HepG2 (cell line): ENCODE measurements around the gene UAP1. TPM values are rescaled to one million over a fixed set of nuclear protein-coding genes. Genes with fewer than 3 reads are reported as not detected.

Experiments
- ATAC-seq: fragments of 200-7000 bp; cut with Tn5 transposase; 3 replicates; pipeline ENCODE4 v1.9.1; 2020; ENCODE audit warnings: mild to moderate bottlenecking, moderate library complexity
- BruUV-seq: library from RNA; stranded (reverse); fragments of 400-500 nt; replicated peaks from 2 replicates; lab custom pipeline; 2021; lab: Mats Ljungman, UMichigan
- CTCF ChIA-PET: fragments of 300-600 bp; formaldehyde crosslinking; extraction: SDS; loops from one replicate; lab custom pipeline; 2021; ENCODE audit warnings: low total read pairs, inconsistent platforms, low intra/inter-chr PET ratio; lab: Yijun Ruan, JAX
- POLR2A ChIA-PET: fragments of 350-600 bp; sonication (Branson Sonifier 250); formaldehyde crosslinking; loops from one replicate; lab custom pipeline; 2020; ENCODE audit warnings: antibody characterized with exemption, inconsistent platforms; lab: Yijun Ruan, JAX
- DNase-seq: peaks from one replicate; pipeline ENCODE4 v3.0.0-alpha.2; 2015; ENCODE audit warnings: low spot score
- FAIRE-seq: peaks from 3 replicates; lab custom pipeline; 2011; peaks lifted over from hg19 to GRCh38; lab: Jason Lieb, UNC
- H2AFZ ChIP-seq: one replicate; pipeline ENCODE4 v1.6.1; 2011; ENCODE audit warnings: low read length, inconsistent platforms
- H3K27ac ChIP-seq: fragments of 300-600 bp; 3 replicates; pipeline ENCODE4 v1.8.0; 2011; ENCODE audit warnings: mixed run types, mild to moderate bottlenecking, mixed read lengths, low read length, inconsistent platforms; ENCODE audit not compliant: insufficient read depth; ENCODE audit errors: extremely low read length
- H3K27me3 ChIP-seq, 2 experiments: fragments of 200-600 bp in 1 of 2; 2 replicates in 1 of 2; 3 replicates in 1 of 2; pipeline versions ENCODE4 v1.6.0 to v1.8.0; 2011; ENCODE audit warnings: low read length in 2 of 2, mild to moderate bottlenecking in 2 of 2, moderate library complexity in 2 of 2, inconsistent platforms in 1 of 2; ENCODE audit not compliant: insufficient read depth in 2 of 2, control insufficient read depth in 1 of 2
- H3K36me3 ChIP-seq, 2 experiments: fragments of 200-600 bp in 1 of 2; replicated peaks in 1 of 2; 2 replicates in 1 of 2; 3 replicates in 1 of 2; pipeline versions ENCODE4 v1.5.1 to v1.8.0; 2011; ENCODE audit warnings: low read length in 2 of 2, inconsistent platforms in 1 of 2; ENCODE audit not compliant: insufficient read depth in 2 of 2, control insufficient read depth in 1 of 2
- H3K4me1 ChIP-seq: 2 replicates; pipeline ENCODE4 v1.5.1; 2012; ENCODE audit warnings: low read length, inconsistent platforms; ENCODE audit not compliant: insufficient read depth
- H3K4me2 ChIP-seq: 2 replicates; pipeline ENCODE4 v1.6.0; 2011; ENCODE audit warnings: low read depth, low read length, inconsistent platforms
- H3K4me3 ChIP-seq, 3 experiments: fragments of 200-600 bp in 1 of 3; sonication (generic), shearing (Covaris generic) in 1 of 3; replicated peaks in 1 of 3; 2 replicates each; pipeline ENCODE4 v1.5.1; 2011 to 2016; ENCODE audit warnings: low read length in 3 of 3, inconsistent platforms in 2 of 3, low read depth in 2 of 3, mild to moderate bottlenecking in 2 of 3, control low read depth in 1 of 3, mixed read lengths in 1 of 3; ENCODE audit not compliant: insufficient read depth in 1 of 3
- H3K79me2 ChIP-seq: one replicate; pipeline ENCODE4 v1.6.1; 2011; ENCODE audit warnings: low read length, inconsistent platforms; ENCODE audit not compliant: insufficient read depth
- H3K9ac ChIP-seq: 2 replicates; pipeline ENCODE4 v1.6.0; 2011; ENCODE audit warnings: mild to moderate bottlenecking, low read depth, low read length, inconsistent platforms; ENCODE audit not compliant: insufficient read depth
- H3K9me3 ChIP-seq: 2 replicates; pipeline ENCODE4 v1.5.1; 2012; ENCODE audit warnings: mild to moderate bottlenecking, low read length
- H4K20me1 ChIP-seq: 2 replicates; pipeline ENCODE4 v1.6.0; 2011; ENCODE audit warnings: inconsistent platforms, mild to moderate bottlenecking, low read length, moderate library complexity; ENCODE audit not compliant: insufficient read depth
- HMGXB4 ChIP-seq, 2 experiments: sonication (generic) in 1 of 2; formaldehyde crosslinking in 1 of 2; IDR thresholded peaks; 2 replicates each; pipeline versions ENCODE4 v1.4.0 to v1.6.1; 2018 to 2020; ENCODE audit warnings: missing genetic modification reagents in 2 of 2, borderline replicate concordance in 1 of 2, low read depth in 1 of 2, mild to moderate bottlenecking in 1 of 2, missing biosample characterization in 1 of 2
- REXO4 ChIP-seq: sonication (generic); formaldehyde crosslinking; IDR thresholded peaks from 2 replicates; pipeline ENCODE4 v1.8.0; 2022; ENCODE audit warnings: missing genetic modification reagents, mild to moderate bottlenecking, borderline replicate concordance
- RFX1 ChIP-seq: fragments of 450-650 bp; IDR thresholded peaks from 2 replicates; pipeline ENCODE4 v1.6.1; 2017
- SCMH1 ChIP-seq: sonication (generic); formaldehyde crosslinking; IDR thresholded peaks from 2 replicates; pipeline ENCODE4 v1.9.0; 2021; ENCODE audit warnings: missing genetic modification reagents, mild to moderate bottlenecking, borderline replicate concordance
- SOX5 ChIP-seq: IDR thresholded peaks from 2 replicates; pipeline ENCODE4 v1.6.1; 2016; ENCODE audit warnings: borderline replicate concordance
- ZFP36L1 ChIP-seq: sonication (generic); formaldehyde crosslinking; IDR thresholded peaks from 2 replicates; pipeline ENCODE4 v1.8.0; 2022; ENCODE audit warnings: mild to moderate bottlenecking, missing genetic modification reagents, moderate library complexity
- whole genome bisulfite sequencing: methylation state at CpG from one replicate; pipeline ENCODE4 v1.1.6; 2017; ENCODE audit warnings: low lambda C conversion rate; 5-methylcytosine and 5-hydroxymethylcytosine counted together
- in situ Hi-C: cut with HindIII; loops from 2 replicates; pipeline ENCODE4 v1.10.0; 2017; ENCODE audit warnings: low pct_unique_long_range_greater_than_20kb; ENCODE audit not compliant: extremely low pct_ligation_motif_present
- intact Hi-C: fragments of 100-400 bp; cut with micrococcal nuclease; formaldehyde crosslinking; loops from one replicate; pipeline ENCODE4 v1.10.0; 2022; ENCODE audit not compliant: unreplicated experiment
- polyA plus RNA-seq, 8 experiments: library from polyadenylated mRNA; depleted of rRNA in 3 of 8; stranded (reverse) in 7 of 8; unstranded in 1 of 8; fragments of >200 nt; fragmentation: Illumina TruSeq in 4 of 8; extraction: Trizol in 4 of 8; gene quantifications; 2 replicates each; pipeline versions ENCODE4 v1.2.1 to v1.2.3, GENCODE V29; 2011 to 2016; ENCODE audit warnings: low read depth in 4 of 8, missing spikeins in 1 of 8, mixed read lengths in 1 of 8; ENCODE audit not compliant: insufficient read depth in 1 of 8
- total RNA-seq, 5 experiments: library from RNA; depleted of rRNA; stranded (reverse); fragments of >200 nt; fragmentation: Illumina TruSeq; extraction: Trizol; gene quantifications; 2 replicates each; pipeline ENCODE4 v1.2.3, GENCODE V29; 2016; ENCODE audit warnings: low read depth in 1 of 5
- TF ChIP-seq, protein P1 (sequence below): sonication (generic); formaldehyde crosslinking; IDR thresholded peaks from 2 replicates; pipeline ENCODE4 v1.4.0; 2020; ENCODE audit warnings: missing genetic modification reagents, borderline replicate concordance

The UAP1 gene
- total and polyA plus RNA-seq, 2 of the 13 experiments (the other 11 are each of a cell fraction or from before 2014, with no cell fraction given) = 48.4 to 117 TPM

DNA sequence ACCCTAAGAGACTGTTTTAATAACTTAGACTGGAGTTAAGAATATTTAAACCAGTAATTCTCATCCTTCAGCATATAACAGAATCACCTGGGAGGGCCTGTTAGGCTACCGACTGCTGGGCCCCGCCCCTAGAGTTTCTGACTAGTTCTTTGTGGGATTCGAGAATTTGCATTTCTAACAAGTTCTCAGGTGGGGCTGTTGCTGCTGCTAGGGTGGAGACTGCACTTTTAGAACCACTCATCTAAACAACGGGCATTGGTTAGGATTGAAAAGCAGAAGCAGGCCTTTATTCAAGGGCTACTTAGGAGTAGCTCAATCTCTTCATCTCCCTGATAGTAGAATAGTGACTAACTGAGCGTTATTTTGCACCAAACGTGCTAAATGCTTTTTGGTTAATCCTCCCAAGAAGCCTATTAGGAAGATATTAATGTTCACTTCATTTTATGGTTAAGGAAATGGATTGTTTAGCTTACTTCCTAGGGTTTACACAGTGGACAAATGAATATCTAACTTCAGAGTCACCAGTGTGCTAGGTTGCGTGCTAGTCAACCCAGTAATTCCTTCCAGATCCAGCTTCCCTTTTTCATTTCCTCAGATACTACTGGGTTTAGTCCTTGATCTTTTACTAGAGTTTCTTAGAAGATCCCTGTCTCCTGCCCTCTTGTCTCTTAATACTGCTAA is 31.1 kb upstream of the UAP1 start:
- 91% methylated on average over 7 of the region's 7 CpGs for WGBS
- in situ Hi-C loops = no loop called here

DNA sequence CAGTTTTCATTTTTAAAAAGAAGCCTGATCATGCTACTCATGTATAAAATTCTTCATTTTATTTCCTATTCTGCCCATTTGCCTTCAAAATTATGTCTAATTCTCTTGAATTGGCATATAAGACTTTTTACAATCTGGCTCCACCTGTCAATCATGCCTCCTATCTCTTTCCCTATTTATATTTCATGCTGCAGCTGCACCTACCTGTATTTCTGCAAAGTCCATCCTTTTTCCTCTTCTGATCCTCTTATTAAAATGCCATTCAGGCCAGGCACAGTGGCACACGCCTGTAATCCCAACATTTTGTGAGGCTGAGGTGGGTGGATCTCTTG is 30.6 kb upstream of the UAP1 start:
- Histone ChIP-seq H3K4me2 (no peak overlapping the region), H3K79me2 (no peaks in the 10 kb centered on the region), H4K20me1 (no peaks in the 10 kb centered on the region; the same call in 1 of the 2 replicates), H3K9me3 (no peaks in the 10 kb centered on the region), H3K4me3 (no peak overlapping the region), H3K9ac (no peak overlapping the region), H3K4me1 (no peaks in the 10 kb centered on the region), H3K27me3 (no peaks in the 10 kb centered on the region), H3K36me3 (peaks cover 0 to 8% of the 10 kb centered on the region in 2 experiments; a peak in 1 of 5 replicates), H3K27ac (no peak overlapping the region), H2AFZ (no peak overlapping the region)
- ChIA-PET POLR2A (no interaction called here), CTCF (no interaction called here)
- DNase-seq = no peak
- BruUV-seq = no TSS peak
- no peak for FAIRE-seq
- 100% methylated on average over 1 of the region's 1 CpG for WGBS
- in situ Hi-C loops = no loop called here
- ATAC-seq = no peak
- intact Hi-C loops = no loop called here
- TF ChIP-seq, protein P1, sequence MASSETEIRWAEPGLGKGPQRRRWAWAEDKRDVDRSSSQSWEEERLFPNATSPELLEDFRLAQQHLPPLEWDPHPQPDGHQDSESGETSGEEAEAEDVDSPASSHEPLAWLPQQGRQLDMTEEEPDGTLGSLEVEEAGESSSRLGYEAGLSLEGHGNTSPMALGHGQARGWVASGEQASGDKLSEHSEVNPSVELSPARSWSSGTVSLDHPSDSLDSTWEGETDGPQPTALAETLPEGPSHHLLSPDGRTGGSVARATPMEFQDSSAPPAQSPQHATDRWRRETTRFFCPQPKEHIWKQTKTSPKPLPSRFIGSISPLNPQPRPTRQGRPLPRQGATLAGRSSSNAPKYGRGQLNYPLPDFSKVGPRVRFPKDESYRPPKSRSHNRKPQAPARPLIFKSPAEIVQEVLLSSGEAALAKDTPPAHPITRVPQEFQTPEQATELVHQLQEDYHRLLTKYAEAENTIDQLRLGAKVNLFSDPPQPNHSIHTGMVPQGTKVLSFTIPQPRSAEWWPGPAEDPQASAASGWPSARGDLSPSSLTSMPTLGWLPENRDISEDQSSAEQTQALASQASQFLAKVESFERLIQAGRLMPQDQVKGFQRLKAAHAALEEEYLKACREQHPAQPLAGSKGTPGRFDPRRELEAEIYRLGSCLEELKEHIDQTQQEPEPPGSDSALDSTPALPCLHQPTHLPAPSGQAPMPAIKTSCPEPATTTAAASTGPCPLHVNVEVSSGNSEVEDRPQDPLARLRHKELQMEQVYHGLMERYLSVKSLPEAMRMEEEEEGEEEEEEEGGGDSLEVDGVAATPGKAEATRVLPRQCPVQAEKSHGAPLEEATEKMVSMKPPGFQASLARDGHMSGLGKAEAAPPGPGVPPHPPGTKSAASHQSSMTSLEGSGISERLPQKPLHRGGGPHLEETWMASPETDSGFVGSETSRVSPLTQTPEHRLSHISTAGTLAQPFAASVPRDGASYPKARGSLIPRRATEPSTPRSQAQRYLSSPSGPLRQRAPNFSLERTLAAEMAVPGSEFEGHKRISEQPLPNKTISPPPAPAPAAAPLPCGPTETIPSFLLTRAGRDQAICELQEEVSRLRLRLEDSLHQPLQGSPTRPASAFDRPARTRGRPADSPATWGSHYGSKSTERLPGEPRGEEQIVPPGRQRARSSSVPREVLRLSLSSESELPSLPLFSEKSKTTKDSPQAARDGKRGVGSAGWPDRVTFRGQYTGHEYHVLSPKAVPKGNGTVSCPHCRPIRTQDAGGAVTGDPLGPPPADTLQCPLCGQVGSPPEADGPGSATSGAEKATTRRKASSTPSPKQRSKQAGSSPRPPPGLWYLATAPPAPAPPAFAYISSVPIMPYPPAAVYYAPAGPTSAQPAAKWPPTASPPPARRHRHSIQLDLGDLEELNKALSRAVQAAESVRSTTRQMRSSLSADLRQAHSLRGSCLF (CRISPR knock-in tag) = no peak
- TF ChIP-seq SCMH1 (CRISPR knock-in tag) (no peak), REXO4 (CRISPR knock-in tag) (no peak), HMGXB4 (CRISPR knock-in tag; IDR thresholded peaks at IDR 0.05; ENCODE audit: borderline replicate concordance in 1 of 2, low read depth in 1 of 2) (no peak)

More for the DNA sequence above, 31.1 kb upstream of the UAP1 start:
- DNase-seq = no peak
- no peak for TF ChIP-seq RFX1
- TF ChIP-seq ZFP36L1 (CRISPR knock-in tag) = no peak
- no peak for TF ChIP-seq SOX5 (CRISPR knock-in tag)
- TF ChIP-seq, all 625 proteins: peak for 0
- no peak overlapping the region for H3K9ac ChIP-seq
- H3K4me2 ChIP-seq = no peak overlapping the region
- H2AFZ ChIP-seq = no peak overlapping the region
- BruUV-seq = no TSS peak
- no peaks in the 10 kb centered on the region for H3K4me1 ChIP-seq
- ChIA-PET POLR2A (no interaction called here), CTCF (no interaction called here)
- no peak overlapping the region for H3K4me3 ChIP-seq
- FAIRE-seq (no peak), ATAC-seq (no peak)
- no peak overlapping the region for H3K27ac ChIP-seq
- peaks cover 0 to 12% of the 10 kb centered on the region in 2 experiments; a peak in 1 of 5 replicates for H3K36me3 ChIP-seq
- H3K27me3 ChIP-seq = no peaks in the 10 kb centered on the region
- no peaks in the 10 kb centered on the region for H3K9me3 ChIP-seq
- no peaks in the 10 kb centered on the region; the same call in 1 of the 2 replicates for H4K20me1 ChIP-seq
- intact Hi-C loops = no loop called here
- no peaks in the 10 kb centered on the region for H3K79me2 ChIP-seq
